Stimulated activated CD4-positive, alpha-beta T cell treated with anti-CD3 and anti-CD28 coated beads, TNF-alpha, amount 100 ng/mL, for 48 hours (primary cell): ENCODE data around the gene PPP4R3A.
"Not testable (repeated sequence)": the region's sequence is repeated elsewhere in the genome, so short reads cannot be mapped to it uniquely, and the experiment has no call there.

Source experiments
- DNase-seq, 3 donors: peaks; one replicate each; pipeline ENCODE4 v3.0.0-alpha.2; 2020; ENCODE audit warnings: low read depth in 3 of 3

PPP4R3A gene

GRCh38 chr14:91503000-91503504 lies 7.1 kb downstream of the PPP4R3A start:
- no peak for DNase-seq

DNA sequence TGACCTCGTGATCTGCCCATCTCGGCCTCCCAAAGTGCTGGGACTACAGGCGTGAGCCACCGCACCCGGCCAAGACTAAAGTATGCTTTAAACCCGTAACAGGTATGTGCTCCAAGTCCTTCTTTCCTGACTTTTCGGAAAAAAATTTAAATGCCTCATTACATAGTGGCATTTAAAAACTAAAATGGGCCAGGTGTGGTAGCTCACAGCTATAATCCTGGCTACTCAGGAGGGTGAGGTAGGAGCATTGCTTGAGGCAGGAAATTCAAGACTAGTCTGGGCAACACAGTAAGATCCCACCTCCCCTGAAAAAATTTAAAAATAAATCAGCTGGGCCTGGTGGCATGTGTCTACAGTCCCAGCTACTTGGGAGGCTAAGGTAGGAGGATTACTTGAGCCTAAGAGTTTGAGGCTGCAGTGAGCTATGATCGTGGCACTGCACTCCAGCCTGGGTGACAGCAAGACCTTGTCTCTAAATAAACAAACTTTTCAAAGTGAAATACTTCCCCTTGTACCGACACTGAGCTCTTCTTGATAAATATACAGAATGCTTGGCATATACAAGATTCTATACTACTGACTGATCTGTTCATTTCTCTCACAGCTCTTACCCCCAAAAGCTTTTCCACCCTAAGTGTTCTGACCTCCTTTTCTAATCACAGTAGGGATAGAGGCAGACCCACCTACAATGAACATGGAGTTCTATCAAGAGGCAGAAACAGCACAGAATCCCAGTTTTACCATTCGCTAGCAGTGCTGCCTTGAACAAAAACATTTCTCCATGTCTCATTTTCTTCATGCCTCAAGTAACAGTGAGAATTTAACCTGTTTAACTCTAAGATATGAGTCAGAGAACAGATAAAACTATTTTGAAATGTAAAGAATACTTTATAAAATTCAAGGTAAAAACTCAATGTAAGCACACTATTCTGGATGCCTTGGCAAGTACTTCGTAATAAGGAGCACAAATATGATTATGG lies 7.9 kb downstream of the PPP4R3A start:
- no peak for DNase-seq

- DNase-seq, result no peak
Measured at GRCh38 chr14:91501348-91501747, 8.8 kb downstream of the PPP4R3A start.

- DNase-seq, result no peak
Measured at GRCh38 chr14:91496790-91497189, 13.3 kb downstream of the PPP4R3A start.

GRCh38 chr14:91494392-91495065 lies 15.6 kb downstream of the PPP4R3A start:
- DNase-seq, result not testable (repeated sequence)

DNA sequence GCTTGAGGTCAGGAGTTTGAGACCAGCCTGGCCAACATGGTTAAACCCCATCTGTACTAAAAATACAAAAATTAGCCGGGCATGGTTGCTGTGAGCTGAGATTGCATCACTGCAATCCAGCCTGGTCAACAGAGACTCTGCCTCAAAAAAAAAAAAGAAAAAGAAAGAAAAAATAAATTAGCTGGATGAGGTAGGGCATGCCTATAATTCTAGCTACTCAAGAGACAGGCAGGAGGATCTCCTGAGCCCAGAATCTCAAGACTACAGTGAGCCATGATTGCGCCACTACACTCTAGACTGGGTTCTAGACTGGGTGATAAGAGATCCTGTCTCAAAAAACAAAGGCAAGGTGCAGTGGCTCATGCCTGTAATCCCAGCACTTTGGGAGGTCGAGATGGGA lies 16.9 kb downstream of the PPP4R3A start:
- DNase-seq, result no peak

- DNase-seq, result no peak
Measured at GRCh38 chr14:91484744-91485143, 25.4 kb downstream of the PPP4R3A start.

GRCh38 chr14:91484186-91484585 lies 25.9 kb downstream of the PPP4R3A start:
- DNase-seq, result no peak

GRCh38 chr14:91482263-91483013 lies 27.7 kb downstream of the PPP4R3A start:
- no peak for DNase-seq

GRCh38 chr14:91477388-91477787 lies 32.7 kb downstream of the PPP4R3A start:
- DNase-seq, result no peak

- DNase-seq, result no peak
Measured at GRCh38 chr14:91473046-91473445, 37.1 kb downstream of the PPP4R3A start.

GRCh38 chr14:91470216-91470615 lies 39.9 kb downstream of the PPP4R3A start:
- no peak for DNase-seq

DNA sequence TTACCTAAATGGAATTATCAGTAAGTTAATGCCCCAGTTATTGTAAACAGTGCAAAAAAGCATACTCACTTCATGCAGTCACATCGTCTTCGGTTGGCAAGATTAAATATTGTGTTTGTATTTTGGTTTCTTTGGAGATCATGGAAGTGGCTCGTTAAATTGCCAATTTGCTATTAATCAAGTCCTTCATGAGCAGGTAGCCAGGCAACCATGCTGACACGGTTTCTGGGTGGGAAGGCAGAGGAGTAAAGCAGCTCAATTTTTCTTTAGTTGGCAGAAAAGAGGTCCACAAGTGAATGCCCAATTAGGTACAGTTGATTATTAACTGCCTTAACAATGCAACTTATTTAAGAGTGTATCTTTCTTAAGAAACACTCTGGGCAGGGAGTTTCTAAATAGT lies 43.9 kb downstream of the PPP4R3A start:
- no peak for DNase-seq

GRCh38 chr14:91464615-91465205 lies 45.4 kb downstream of the PPP4R3A start:
- DNase-seq, result no peak

DNA sequence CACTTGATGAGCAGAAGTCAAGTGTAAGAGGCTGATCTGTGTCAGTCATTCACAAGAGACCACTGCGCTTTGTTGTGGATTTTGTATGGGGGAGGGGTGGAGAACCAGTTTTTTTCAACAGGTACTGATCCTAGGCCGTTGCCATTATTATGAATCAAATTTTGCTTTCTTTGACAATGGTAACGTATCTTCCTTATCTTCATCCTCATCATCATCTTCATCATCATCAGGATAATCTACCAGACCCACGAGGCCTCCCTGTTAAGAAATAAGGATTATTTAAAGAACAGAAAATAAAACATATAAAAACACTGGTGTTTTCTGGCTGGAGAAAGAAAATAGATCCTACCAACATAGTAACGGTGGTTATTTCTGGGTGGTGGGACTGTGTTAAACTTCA lies 51.5 kb downstream of the PPP4R3A start:
- DNase-seq, result no peak

DNA sequence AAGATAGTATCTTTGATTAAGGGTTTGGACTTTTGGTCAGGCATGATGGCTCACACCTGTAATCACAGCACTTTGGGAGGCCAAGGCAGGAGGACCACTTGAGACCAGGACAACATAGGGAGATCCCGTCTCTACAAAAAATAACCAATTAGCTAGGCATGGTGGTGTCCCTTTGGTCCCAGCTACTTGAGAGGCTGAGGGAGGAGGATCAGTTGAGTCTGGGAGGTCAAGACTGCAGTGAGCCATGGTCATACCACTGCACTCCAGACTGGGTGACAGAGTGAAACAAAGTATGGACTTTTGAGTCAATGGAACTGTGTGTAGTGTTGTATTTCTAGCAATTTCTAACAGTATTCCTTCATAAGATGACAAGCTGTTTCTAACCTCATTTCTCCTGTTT lies 53.8 kb downstream of the PPP4R3A start:
- DNase-seq, result no peak

- DNase-seq, result no peak
Measured at GRCh38 chr14:91454580-91454979, 55.5 kb downstream of the PPP4R3A start.

- no peak for DNase-seq
Measured at GRCh38 chr14:91454155-91454554, 56.0 kb downstream of the PPP4R3A start.

DNA sequence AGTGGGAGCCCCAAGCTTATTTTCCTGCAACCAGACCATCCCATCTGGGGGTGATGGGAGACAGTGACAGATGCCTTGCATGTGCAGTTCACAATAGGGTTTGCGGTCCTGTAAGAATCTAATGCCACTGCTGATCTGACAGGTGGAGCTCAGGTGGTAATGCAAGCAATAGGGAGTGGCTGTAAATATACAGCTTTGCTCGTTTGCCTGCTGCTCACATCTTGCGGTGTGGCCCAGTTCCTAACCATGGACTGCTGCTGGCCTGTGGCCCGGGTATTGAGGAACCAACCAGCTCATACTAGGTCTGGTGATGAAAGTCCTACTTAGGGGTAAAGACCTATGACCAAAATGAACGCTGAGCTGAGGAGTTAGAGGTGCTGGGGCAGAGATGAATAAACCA lies 56.4 kb downstream of the PPP4R3A start:
- no peak for DNase-seq

DNA sequence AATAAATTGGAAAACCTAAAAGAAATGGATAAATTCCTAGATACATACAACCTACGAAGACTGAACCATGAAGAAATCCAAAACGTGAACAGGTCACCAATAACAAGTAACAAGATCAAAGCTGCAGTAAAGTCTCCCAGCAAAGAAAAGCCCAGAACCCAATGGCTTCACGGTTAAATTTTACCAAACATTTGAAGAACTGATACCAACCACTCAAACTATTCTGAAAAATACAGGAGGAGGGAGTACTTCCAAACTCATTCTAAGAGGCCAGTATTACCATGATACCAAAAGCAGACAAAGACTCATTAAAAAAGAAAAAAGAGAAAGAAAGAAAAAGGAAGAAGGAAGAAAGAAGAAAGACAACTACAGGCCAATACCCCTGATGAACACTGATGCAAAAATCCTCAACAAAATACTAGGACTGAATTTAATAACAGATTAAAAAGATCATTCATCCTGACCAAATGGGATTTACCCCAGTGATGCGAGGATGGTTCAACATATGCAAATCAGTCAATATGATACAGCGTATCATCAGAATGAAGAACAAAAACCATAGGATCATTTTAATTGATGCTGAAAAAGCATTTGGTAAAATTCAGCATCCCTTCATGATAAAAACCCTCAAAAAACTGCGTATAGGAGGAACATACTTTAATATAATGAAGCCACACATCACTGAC lies 65.6 kb downstream of the PPP4R3A start:
- DNase-seq, result no peak

DNA sequence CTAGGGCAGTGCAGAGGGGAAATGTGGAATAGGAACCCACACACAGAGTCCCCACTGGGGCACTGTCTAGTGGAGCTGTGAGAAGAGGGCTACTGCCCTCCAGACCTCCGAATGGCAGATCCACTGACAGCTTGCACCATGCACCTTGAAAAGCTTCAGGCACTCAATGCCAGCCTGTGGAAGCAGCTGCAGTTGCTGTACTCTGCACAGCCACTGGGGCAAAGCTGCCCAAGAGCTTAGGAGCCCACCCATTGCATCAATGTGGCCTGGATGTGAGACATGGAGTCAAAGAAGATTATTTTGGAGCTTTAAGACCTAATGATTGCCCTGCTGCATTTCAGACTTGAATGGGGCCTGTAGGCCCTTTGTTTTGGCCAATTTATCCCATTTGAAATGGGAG lies 70.8 kb downstream of the PPP4R3A start:
- no peak for DNase-seq
